NCI-H1105 treated with DMSO at 0.1 percent for 48 hours (cell line): ENCODE measurements around the gene ANKRD11.

Experiments used
- DNase-seq: peaks from one replicate; lab custom pipeline; 2025; lab: John Stamatoyannopoulos, UW

Gene ANKRD11

DNA sequence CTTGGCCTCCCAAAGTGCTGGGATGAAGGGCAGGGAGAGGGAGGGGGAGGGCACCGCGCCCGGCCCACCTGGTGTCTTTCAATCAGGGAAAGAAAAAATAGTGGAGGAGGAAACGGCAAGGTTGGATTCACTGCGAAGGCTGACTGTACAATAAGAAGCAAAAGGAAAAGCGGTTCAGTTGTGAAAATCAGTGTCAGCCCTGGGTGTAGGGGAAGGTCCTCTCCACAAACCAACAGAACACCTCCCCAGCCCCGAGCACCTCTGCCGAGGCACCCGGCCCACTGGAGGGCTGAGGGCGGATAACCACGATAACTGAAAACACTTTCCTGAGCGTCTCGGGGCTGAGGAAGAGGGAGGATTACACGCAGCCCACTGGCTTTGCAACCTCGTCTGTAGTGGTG, 16.4 kb upstream of the ANKRD11 start:
- DNase-seq, result no peak

DNA sequence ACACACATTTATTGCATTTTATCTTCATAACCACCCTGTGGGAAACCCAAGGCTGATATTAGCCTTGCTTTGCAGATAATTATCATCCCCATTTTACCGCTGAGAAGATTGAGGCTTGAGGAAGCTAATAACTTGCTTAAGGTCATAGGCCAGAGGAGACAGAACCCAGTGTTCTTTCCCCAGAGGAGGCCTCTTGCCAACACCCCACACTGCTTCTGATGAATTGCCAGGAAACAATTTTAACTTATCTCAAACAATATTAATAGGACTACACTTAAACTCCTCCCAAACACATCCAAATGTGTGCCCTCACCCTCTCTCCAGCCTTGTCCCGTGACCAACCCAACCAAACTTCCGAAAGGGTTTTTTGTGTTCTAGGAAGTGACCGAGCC, 15.7 kb upstream of the ANKRD11 start:
- DNase-seq, result no peak

DNA sequence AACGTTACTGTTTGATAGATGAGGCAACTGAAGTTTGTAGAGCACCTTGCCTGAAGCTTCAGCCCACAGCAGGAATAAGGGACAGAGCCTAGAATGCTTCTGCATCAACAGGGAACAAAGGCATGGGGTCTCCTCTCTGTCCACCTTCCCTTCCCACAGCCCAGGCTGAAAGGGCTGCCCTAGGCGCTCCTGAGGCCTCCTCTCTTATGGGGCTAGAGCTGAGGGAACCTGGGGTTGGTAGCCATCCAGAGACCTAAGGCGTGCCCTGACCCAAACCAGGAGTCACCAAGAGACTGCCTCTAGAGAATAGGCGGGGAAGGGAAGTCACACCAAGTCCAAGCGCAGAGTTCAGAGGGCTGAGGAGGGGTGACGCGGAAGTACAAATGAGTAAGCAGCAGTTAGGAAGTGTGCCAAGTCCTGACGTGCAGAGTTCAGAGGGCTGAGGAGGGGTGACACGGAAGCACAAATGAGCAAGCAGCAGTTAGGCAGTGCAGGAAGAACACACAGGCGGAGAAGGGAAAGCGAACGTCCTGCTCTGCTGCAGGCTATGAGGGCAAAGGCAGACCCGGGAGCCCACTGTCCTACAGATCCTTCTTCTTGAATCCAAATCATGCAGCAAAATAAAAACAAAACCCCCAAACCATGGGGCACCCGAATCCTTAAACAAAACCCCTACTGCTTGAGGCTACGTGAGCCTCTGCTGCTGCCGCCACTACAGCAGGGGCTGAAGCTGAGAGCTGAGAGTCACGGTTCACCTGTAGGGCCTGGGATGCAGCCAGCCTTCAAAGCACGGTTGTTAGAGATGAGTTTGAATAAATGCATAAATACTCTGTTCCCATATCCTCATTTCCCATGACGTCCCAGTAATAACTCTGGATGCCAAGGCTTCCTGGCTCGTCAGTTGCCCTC, 15.1 kb upstream of the ANKRD11 start:
- no peak for DNase-seq

DNA sequence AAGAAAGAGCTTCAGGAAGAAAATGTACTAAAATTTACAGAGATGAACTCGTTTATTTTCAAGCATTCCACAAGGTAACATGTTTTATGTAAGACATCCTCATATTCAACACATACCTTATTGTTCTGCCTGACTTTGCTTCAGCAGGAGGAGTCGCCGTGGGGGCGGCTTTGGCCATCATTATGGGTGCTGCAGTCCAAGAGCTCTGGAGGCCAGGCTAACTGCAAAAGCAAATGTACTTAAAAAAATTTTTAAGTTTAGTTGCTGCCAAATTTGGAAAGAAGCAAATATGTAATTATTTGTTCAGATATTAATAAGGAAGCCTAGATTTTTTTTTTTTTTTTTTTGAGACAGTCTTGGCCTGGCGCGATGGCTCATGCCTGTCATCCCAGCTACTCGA, 13.7 kb upstream of the ANKRD11 start:
- no peak for DNase-seq

DNA sequence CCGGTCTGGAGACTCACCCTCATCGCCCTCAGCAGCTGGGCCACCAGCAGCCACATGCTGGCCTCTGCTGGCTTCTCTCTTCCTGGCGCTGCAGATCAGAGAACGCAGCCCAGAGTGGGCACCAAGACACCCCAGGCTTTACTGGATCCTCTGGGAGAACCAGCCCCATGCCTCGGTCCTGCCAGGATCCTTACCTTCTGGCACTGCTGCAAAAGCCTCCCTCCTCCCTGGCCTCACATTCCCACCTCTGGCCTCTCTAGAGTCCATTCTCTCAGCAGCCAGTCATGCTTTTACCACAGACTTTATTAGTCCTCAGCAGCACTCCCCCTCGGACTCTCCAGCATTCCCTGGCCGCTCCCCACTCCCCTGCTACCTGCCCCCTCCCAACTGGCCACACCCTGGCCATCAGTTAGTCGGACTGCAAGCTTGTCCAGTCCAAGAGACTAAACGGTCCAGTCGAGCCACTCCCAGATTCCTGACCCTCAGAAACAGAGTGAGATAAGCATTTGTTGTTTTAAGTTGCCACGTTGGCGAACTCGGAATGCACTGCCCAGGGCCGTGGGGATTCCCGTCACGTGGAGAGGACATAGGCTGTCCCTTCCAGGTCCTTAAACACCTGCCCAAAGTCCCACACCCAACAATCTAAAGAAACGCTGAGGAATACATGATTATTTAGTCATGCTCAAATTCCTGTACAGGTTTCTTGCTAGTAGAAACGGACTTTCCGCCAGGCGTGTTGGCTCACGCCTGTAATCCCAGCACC, 11.9 kb upstream of the ANKRD11 start:
- DNase-seq, result no peak

DNA sequence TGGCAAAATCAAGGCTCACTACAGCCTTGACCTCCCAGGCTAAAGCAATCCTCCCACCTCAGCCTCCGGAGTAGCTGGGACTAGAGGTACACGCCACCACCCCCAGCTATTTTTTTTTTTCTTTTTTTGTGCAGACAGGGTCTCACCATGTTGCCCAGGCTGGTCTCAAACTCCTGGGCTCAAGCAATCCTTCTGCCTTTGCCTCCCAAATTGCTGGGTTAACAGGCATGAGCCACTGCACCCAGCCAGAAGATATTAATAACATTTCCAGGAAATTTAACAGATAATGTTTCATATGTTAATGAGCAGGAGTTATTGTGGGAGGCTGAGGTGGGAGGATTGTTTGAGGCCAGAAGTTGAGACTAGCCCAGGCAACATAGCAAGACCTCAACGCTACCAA, 9.4 kb upstream of the ANKRD11 start:
- DNase-seq, result no peak

DNA sequence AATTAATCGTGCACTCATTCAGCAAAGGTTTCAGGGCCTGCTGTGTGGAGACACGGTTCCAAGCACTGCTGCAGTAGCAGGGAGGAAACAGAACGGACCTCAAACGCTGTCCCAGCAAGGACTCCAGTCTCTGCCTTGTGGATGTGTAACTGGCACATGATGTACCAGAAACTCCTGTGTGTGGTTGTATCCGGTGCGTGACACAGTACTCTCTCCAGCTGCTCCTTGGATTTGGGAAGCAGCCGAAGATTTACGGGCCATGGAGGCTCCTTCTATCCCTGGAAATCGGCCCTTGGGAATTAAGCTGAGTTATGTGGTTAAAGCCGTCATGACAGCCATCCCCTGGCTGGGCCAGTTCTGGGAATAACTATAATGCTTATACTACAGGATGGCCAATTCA, 8.5 kb upstream of the ANKRD11 start:
- no peak for DNase-seq

DNA sequence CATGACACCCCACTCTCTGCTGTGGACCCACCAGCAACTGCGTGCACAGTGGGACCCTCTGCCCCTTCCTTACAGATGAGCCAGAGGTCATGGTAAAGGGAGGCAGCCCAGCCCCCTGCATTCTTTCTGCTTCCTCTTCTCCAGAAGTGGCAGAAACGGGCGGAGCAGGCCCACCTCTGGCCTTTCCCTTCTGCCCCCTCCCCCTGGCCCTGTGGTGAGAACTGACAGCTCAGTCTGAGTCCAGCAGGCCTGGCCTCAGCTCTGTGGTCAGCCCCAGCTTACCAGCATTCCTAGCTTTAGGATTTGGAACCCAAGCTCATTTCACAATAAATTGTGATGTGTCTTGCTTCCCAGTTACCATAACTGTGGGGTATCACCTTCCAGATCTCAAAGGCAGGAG, 4.8 kb upstream of the ANKRD11 start:
- DNase-seq, result no peak

DNA sequence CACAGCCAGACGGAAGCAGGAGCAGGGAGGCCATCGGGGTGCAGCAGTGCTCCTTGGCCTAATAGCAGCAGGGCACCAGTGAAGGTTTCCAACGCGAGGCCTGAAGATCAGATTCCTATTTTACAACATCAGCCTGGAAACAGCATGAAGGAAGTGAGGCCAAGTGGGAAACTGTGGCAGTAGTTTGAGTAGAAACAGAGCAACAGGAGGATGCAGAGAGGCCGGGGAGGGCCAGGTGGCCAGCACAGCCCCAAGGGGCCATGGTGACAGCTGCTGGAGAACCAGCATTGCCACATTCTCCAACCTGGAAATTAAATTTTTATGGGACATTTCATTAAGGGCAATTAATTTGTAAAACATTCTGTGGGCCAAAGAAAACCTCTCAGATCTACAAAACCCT, 3.4 kb upstream of the ANKRD11 start:
- DNase-seq, result no peak

DNA sequence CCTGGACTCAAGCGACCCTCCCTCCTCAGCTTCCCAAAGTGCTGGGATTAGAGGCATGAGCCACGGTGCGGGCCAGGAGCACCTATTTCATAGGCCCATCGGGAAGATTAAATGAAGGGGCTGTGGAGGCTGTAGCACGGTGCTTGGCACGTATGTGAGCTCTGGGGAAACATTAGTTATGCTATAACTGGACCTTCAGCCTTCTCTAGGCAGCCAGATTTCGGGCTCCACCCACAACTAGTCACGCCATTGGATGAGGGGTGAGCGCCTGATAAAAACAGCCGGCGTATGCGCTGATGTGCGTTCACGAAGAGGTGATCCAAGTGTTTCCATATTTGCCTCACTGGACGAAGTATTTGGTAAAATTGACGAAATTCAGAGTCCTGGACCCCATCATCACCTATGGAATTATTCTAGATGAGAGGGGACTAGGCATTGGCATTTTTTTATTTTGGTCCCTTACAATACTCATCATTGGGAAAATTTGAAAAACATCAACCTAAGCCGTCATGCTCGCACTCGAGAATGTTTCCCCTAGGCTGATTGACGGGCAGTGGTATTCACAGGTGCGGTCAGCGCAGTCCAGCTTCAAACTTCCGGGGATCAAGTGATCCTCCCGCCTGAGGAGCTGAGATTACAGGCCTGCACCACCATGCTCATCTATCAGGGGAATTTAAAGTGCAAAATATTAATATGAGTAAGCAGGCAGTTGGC, 1.8 kb upstream of the ANKRD11 start:
- DNase-seq, result no peak

DNA sequence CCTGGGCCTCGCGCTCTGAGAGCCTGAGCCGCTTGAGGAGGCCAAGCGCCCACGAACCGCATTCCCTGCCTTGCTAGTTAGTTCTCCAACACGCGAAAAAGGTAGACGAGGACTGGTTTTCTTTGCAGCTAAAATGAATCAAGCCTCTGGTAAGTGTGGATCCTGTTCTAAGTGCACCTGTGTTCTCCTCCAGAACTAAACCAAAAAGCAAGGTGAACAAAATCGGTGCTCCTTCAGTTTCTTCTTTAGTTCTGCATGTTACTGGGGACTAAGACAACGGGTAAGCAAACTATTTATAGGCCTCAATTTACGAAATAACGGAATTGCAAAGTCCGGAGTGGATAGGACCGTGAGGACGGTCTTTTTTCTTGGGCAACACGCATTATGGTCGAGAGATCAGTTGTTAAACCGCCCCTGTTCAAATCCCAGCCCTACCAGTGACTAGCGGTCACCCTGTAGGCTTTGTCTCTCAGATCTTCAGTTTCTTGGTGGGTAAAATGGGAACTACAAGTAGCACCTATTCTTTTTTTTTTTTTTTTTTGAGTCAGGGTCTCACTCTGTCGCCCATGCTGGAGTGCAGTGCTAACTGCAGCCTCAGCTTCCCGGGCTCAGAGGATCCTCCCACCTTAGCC, 993 bp upstream of the ANKRD11 start:
- DNase-seq, result no peak

DNA sequence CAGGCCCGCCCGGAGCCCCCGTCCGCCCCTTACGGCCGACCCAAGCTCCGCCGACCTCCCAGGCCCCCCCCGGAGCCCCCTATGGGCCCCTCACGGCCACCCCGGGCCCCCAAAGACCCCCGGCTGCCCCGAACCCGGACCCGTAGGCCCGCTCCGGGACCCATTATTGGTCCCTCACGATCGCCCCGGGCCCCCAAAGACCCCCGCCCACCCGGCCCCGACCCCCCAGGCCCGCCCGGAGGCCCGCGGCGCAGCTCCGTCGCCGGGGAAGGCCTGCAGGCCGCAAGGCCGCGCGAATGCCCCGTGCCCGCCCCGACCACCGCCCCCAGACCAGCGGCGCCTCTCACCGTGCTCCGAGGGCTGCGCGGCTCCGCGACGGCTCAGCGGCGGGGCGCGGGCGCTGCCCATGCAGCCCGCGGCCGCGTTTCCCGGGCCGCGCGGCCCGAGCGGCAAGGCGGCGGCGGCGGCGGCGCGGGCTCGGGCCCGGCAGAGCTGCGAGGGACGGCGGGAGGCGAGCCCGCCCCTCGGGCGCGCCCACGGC, 393 bp downstream of the ANKRD11 start:
- DNase-seq, result no peak

DNA sequence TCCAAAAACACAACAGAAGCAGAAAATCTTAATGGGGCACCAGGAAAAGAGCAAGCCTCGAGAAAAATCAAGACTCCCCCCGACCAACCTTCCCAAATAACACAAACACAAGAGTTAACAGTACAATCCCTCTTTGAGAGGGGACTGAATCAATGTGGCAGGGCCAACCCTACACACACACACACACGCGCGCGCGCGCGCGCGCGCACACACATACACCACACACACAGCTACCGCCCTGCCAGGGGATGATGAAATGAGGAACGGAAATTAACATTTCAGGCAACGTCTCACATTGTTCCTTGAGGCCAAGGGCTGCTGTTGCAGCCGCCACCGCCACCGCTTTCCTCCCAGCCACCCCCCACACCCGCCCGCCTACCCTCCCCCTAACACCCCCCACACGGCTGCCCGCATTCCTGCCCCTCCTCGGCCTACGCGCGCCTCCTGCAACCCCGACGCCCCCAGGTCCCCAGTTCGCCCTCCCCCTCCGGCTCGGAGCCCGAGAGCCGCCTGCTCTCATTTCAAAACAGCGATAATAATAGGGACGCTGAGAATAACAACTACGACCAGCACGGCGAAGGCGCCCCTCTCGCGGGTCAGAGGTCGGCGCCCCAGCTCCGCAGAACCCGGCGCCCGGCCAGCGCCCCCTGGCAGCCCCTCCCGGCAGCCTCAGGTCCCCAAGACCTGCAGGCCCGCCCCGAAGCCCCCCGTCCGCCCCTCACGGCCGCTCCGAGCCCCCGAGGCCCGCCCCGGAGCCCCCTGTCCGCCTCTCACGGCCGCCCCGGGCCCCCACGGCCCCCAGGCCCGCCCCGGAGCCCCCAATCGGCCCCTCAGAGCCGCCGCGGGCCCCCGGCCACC, 1.1 kb downstream of the ANKRD11 start:
- peak; percentile 15 for DNase-seq

DNA sequence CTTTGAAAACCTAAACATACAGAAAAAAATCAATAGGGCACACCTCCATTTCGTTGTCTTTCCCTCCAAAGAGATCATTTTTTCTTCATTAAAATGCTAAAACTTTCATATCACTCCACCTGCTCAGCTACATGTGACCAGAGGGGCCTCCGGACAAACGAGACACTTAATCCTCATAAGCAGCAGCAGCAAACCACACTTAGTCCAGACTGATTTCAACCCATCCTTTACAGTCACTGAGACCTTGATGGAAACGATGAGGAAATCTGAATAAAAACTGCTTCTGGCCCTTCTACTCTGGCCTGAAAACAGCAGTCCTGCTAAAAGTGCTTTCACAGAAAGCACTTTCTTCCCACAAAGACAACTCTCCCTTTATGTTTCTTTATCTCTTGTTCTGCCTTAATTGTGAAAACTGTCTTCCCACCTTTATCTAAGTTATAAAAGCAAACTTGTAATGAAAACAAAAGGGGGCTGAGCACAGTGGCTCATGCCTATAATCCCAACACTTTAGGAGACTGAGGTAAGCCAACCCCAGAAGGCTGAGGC, 4.6 kb downstream of the ANKRD11 start:
- DNase-seq, result no peak

DNA sequence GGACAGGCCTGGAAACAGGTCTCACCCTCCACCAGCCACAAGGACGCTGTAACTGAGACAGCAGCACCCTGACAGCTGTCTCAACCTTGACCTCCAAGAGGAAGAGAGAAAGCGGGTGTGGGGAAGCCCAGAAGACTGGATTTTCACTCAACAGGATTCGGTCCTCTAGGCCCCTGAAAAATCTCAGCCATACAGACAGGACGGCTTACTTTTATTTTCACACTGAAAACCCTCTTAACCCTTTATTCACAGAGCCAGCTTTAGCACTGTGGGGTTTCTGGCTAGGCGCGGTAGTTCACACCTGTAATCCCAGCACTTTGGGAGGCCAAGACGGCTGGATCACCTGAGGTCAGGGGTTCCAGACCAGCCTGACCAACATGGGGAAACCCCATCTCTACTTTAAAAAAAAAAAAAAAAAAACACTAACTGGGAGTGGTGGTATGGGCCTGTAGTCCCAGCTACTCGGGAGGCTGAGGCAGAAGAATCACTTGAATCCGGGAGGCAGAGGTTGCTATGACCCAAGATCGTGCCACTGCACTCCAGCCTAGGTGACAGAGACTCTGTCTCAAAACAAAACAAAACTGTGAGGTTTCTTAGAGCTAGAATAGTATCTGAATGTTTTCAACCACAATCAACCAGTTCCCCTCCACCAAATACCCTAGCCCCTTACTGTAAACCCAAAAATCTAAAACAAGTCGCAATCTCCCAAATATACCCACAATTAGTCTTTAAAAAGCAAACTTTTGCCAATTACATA, 5.3 kb downstream of the ANKRD11 start:
- DNase-seq, result no peak

DNA sequence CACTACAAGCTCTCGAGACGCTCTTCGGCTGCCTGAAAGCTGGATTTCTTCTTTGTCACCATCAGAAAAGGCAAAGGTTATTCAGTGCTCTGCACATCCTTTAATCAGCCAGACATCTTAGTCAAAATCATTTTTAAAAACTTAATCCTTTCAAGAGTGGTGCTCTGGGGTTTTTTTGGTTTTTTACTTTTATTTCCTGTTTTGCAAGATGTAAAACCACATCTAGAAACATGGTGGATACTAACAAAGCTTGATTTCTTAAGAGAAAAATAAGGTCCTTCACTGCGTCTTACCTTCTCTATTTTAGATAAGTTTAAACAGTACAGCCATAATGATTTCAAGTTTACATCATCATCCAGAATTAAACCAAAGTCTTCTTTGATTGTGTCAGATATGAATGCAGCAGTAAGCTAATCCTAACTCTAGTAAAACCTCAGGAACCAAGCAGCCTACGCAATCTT, 6.3 kb downstream of the ANKRD11 start:
- DNase-seq, result no peak

DNA sequence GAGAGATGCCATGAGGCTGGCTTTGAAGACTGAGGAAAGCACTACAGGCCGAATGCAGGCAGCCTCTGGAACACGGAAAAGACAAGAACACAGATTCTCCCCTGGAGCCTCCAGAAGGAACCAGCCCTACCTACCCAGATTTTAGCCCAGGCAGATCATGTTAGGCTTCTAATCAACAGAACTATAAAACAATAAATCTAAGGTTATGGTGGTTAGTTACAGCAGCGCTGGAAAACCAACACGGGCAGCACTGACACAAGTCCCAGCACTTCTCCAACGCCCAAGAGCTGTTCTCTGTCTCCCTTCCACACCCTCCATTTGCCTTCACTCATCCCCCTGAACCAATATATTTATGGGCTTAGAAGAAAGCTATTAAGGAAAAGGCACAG, 7.5 kb downstream of the ANKRD11 start:
- DNase-seq, result no peak

DNA sequence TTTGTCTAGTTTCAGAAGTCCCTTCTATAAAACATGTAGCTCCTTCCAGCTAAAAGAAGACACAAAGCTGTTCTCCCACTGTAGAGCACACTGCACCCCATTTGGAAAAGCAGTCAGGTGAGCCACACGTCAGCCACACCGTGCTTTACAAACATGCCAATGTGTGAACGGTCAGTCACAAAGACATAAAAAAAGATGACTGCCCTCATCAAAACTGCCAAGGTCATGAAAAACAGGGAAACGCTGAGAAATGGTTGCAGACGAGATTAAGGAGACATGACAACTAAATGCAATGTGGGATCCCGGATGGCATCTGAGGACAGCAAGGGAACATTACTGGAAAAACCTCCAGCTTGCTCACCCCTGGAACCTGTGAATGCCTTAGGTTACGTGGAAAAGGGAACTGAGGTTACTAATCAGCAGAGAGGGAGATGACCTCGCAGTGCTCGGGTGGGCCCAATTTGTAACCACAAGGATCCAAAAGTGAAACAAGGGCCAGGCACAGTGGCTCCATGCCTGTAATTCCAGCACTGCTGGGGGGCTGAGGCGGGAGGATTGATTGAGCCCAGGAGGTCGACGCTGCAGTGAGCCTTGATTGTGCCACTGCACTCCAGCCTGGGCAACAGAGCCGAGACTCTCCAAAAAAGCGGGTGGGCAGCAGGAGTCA, 8.1 kb downstream of the ANKRD11 start:
- DNase-seq, result no peak

DNA sequence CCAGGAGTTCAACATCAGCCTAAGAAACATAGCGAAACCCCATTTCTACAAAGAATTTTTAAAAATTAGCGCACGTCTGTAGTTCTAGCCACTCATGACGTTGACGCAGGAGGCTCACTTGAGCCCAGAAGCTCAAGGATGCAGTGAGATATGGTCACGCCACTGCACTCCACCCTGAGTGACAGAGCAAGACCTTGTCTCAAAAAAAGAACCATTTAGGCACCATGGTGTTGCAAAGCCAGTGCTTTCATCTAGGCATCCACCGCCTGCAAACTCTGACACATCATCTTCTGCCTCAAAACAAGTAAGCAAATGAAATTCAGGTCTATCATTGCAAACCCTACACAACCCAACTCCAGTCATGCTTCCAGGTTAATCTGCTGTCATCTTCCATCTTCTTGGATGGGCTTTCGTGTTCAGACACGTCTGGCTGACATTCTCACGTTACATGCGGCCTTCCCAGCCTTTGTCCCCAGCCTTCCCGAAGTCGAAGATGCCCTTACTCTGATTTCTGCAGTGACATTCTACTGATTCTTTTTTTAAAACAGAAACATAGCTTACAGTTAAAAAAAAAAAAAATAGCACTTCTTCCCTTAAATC, 8.9 kb downstream of the ANKRD11 start:
- no peak for DNase-seq
